Keratinocyte (primary cell): Measurements from ENCODE around the gene ERBIN. TPM values are rescaled to one million over a fixed set of nuclear protein-coding genes. Genes with fewer than 3 reads are reported as not detected.

Experiments
- DNase-seq: peaks from one replicate; pipeline ENCODE4 v3.0.0-alpha.2; 2011; ENCODE audit warnings: low read depth, missing footprints, low spot score
- FAIRE-seq: peaks from 2 replicates; lab custom pipeline; 2011; peaks lifted over from hg19 to GRCh38; lab: Jason Lieb, UNC
- H2AFZ ChIP-seq: 2 replicates; pipeline ENCODE4 v1.6.0; 2012; ENCODE audit warnings: low read length, control low read depth, inconsistent platforms; ENCODE audit not compliant: control insufficient read depth
- H3K27ac ChIP-seq: 2 replicates; pipeline ENCODE4 v1.5.1; 2011; ENCODE audit warnings: low read length; ENCODE audit not compliant: control insufficient read depth, insufficient read depth
- H3K27me3 ChIP-seq: 3 replicates; pipeline ENCODE4 v1.6.0; 2011; ENCODE audit warnings: low read length; ENCODE audit not compliant: control insufficient read depth, insufficient read depth; ENCODE audit errors: extremely low read depth
- H3K36me3 ChIP-seq, 2 experiments: 2 replicates in 1 of 2; 3 replicates in 1 of 2; pipeline ENCODE4 v1.5.1; 2011; ENCODE audit warnings: low read length in 2 of 2, mild to moderate bottlenecking in 1 of 2; ENCODE audit not compliant: control insufficient read depth in 2 of 2, insufficient read depth in 2 of 2; ENCODE audit errors: extremely low read depth in 1 of 2
- H3K4me1 ChIP-seq: 3 replicates; pipeline ENCODE4 v1.5.1; 2011; ENCODE audit warnings: low read length; ENCODE audit not compliant: control insufficient read depth, insufficient read depth; ENCODE audit errors: extremely low read depth
- H3K4me2 ChIP-seq: 3 replicates; pipeline ENCODE4 v1.6.0; 2011; ENCODE audit warnings: low read depth, low read length; ENCODE audit not compliant: control insufficient read depth, insufficient read depth; ENCODE audit errors: extremely low read depth
- H3K4me3 ChIP-seq, 3 experiments: fragments of 200-600 bp in 1 of 3; sonication (generic) in 1 of 3; 2 replicates in 2 of 3; 3 replicates in 1 of 3; pipeline ENCODE4 v1.5.1; 2011 to 2016; ENCODE audit warnings: low read length in 3 of 3, mild to moderate bottlenecking in 3 of 3, control low read depth in 2 of 3, inconsistent platforms in 1 of 3, low read depth in 1 of 3, mixed read lengths in 1 of 3, mixed run types in 1 of 3, moderate library complexity in 1 of 3; ENCODE audit not compliant: control insufficient read depth in 2 of 3, insufficient read depth in 2 of 3; ENCODE audit errors: extremely low read depth in 1 of 3
- H3K79me2 ChIP-seq: 2 replicates; pipeline ENCODE4 v1.6.0; 2012; ENCODE audit warnings: low read length; ENCODE audit not compliant: control insufficient read depth, insufficient read depth
- H3K9ac ChIP-seq: 3 replicates; pipeline ENCODE4 v1.6.0; 2011; ENCODE audit warnings: low read length; ENCODE audit not compliant: control insufficient read depth, insufficient read depth; ENCODE audit errors: extremely low read depth
- H3K9me1 ChIP-seq: 3 replicates; pipeline ENCODE4 v1.6.0; 2011; ENCODE audit warnings: low read length; ENCODE audit not compliant: control insufficient read depth, insufficient read depth; ENCODE audit errors: extremely low read depth
- H3K9me3 ChIP-seq: 2 replicates; pipeline ENCODE4 v1.5.1; 2012; ENCODE audit warnings: low read depth, low read length; ENCODE audit not compliant: control insufficient read depth
- H4K20me1 ChIP-seq: 3 replicates; pipeline ENCODE4 v1.6.0; 2011; ENCODE audit warnings: low read length; ENCODE audit not compliant: control insufficient read depth, insufficient read depth; ENCODE audit errors: extremely low read depth
- EZH2 ChIP-seq: IDR thresholded peaks from one replicate; pipeline ENCODE4 v1.6.1; 2012; ENCODE audit warnings: inconsistent platforms, mild to moderate bottlenecking, low read length, moderate library complexity
- dilution Hi-C: fragments of 300-500 bp; cut with MboI; formaldehyde crosslinking; loops from one replicate; pipeline ENCODE4 v1.7.0; 2020; ENCODE audit warnings: low sequenced_read_pairs; ENCODE audit not compliant: extremely low pct_ligation_motif_present
- polyA plus RNA-seq, 5 experiments: library from polyadenylated mRNA; depleted of rRNA in 3 of 5; stranded (reverse) in 3 of 5; stranded (forward) in 1 of 5; unstranded in 1 of 5; fragments of >200 nt; gene quantifications; 1 replicate in 1 of 5; 2 replicates in 3 of 5; 3 replicates in 1 of 5; pipeline versions ENCODE4 v1.2.1 to v1.2.3, GENCODE V29; 2011 to 2012; ENCODE audit warnings: missing spikeins in 2 of 5, low read depth in 1 of 5, low replicate concordance in 1 of 5
- TF ChIP-seq, protein P1 (sequence below), 3 experiments: IDR thresholded peaks in 1 of 3; conservative IDR thresholded peaks in 1 of 3; optimal IDR thresholded peaks in 1 of 3; 2 replicates in 2 of 3; 3 replicates in 1 of 3; pipeline versions ENCODE3 to v1.5.1; 2011; ENCODE audit warnings: low read length in 3 of 3, mild to moderate bottlenecking in 3 of 3, moderate library complexity in 2 of 3, control low read depth in 1 of 3, inconsistent platforms in 1 of 3; ENCODE audit not compliant: insufficient read depth in 2 of 3; ENCODE audit errors: extremely low read depth in 1 of 3

Gene ERBIN
- polyA plus RNA-seq, 1 donor (not counting 4 experiments of a cell fraction or from before 2014, with no cell fraction given), result 30.6 TPM

GRCh38 chr5:65902104-65902503 is 24.3 kb upstream of the ERBIN start:
- Histone ChIP-seq H3K9me3 (no peaks in the 10 kb centered on the region), H3K4me1 (peaks cover 3% of the 10 kb centered on the region), H3K27me3 (no peaks in the 10 kb centered on the region), H3K4me3 (no peak overlapping the region), H3K4me2 (no peak overlapping the region), H3K9ac (no peak overlapping the region), H3K36me3 (no peaks in the 10 kb centered on the region), H3K9me1 (no peaks in the 10 kb centered on the region), H3K27ac (no peak overlapping the region), H2AFZ (no peak overlapping the region), H3K79me2 (no peaks in the 10 kb centered on the region), H4K20me1 (no peaks in the 10 kb centered on the region)
- dilution Hi-C loops, result no loop called here
- FAIRE-seq (no peak), DNase-seq (no peak)
- TF ChIP-seq EZH2, result no peak
- TF ChIP-seq, protein P1, sequence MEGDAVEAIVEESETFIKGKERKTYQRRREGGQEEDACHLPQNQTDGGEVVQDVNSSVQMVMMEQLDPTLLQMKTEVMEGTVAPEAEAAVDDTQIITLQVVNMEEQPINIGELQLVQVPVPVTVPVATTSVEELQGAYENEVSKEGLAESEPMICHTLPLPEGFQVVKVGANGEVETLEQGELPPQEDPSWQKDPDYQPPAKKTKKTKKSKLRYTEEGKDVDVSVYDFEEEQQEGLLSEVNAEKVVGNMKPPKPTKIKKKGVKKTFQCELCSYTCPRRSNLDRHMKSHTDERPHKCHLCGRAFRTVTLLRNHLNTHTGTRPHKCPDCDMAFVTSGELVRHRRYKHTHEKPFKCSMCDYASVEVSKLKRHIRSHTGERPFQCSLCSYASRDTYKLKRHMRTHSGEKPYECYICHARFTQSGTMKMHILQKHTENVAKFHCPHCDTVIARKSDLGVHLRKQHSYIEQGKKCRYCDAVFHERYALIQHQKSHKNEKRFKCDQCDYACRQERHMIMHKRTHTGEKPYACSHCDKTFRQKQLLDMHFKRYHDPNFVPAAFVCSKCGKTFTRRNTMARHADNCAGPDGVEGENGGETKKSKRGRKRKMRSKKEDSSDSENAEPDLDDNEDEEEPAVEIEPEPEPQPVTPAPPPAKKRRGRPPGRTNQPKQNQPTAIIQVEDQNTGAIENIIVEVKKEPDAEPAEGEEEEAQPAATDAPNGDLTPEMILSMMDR (optimal IDR thresholded peaks at IDR 0.05 in 1 of 3, IDR thresholded peaks at IDR 0.05 in 1 of 3, conservative IDR thresholded peaks at IDR 0.05 in 1 of 3; ENCODE audit: extremely low read depth in 1 of 3, insufficient read depth in 2 of 3, low read length in 3 of 3), result no peak

DNA sequence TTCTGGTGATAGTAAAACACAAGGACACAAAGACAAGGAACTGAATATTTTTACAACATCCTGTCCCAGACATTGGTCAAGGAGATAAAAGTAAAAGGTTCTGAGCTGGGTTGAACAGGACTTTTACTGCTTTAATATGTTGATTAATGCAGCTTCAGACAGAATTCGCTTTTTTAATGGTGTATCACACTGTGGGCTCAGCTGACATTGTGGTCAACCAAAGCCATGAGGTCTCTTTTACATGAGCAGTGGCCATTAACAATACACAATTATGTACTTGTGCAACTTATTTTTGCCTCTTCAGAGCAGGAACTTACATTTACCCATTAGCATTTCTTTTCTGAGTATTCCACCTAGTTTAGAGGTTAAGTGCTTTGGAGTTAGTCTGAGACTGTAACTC is 22.8 kb upstream of the ERBIN start:
- Histone ChIP-seq H3K27me3 (no peaks in the 10 kb centered on the region), H3K9me1 (no peaks in the 10 kb centered on the region), H3K9me3 (no peaks in the 10 kb centered on the region), H4K20me1 (no peaks in the 10 kb centered on the region), H3K4me1 (peaks cover 6% of the 10 kb centered on the region), H3K9ac (no peak overlapping the region), H3K4me2 (no peak overlapping the region), H3K27ac (no peak overlapping the region), H3K36me3 (no peaks in the 10 kb centered on the region), H3K79me2 (no peaks in the 10 kb centered on the region), H2AFZ (no peak overlapping the region), H3K4me3 (no peak overlapping the region)
- dilution Hi-C loops, result no loop called here
- DNase-seq (no peak), FAIRE-seq (no peak)
- TF ChIP-seq, protein P1 (optimal IDR thresholded peaks at IDR 0.05 in 1 of 3, IDR thresholded peaks at IDR 0.05 in 1 of 3, conservative IDR thresholded peaks at IDR 0.05 in 1 of 3; ENCODE audit: extremely low read depth in 1 of 3, insufficient read depth in 2 of 3, low read length in 3 of 3), result no peak
- no peak for TF ChIP-seq EZH2
